Measurements from ENCODE around the gene BAZ2B.

The BAZ2B gene

GRCh38 chr2:159506202-159506601 lies 110.1 kb downstream of the BAZ2B start:
- peaks cover 56% of the 10 kb centered on the region for H3K79me2 ChIP-seq (ENCODE audit: low read length)
- no peaks in the 10 kb centered on the region for H3K27me3 ChIP-seq (replicated peaks; ENCODE audit: insufficient read depth, low read length)
- H3K9me3 ChIP-seq (replicated peaks; ENCODE audit: insufficient read depth, low read length) = no peaks in the 10 kb centered on the region
- no peaks in the 10 kb centered on the region for H3K9me2 ChIP-seq (replicated peaks; ENCODE audit: insufficient read depth, low read length)
- H4K20me1 ChIP-seq (ENCODE audit: insufficient read depth, low read length) = no peaks in the 10 kb centered on the region
- no peak overlapping the region for H3K9ac ChIP-seq (ENCODE audit: low read length)
- no peak for DNase-seq
- H3K36me3 ChIP-seq (replicated peaks; ENCODE audit: insufficient read depth, low read length) = no peaks in the 10 kb centered on the region
- H2AFZ ChIP-seq (ENCODE audit: low read length) = no peak overlapping the region
- H3K27ac ChIP-seq (ENCODE audit: low read length) = no peak overlapping the region
- TF ChIP-seq EZH2 (optimal IDR thresholded peaks at IDR 0.05; ENCODE audit: low read depth, low read length) (no peak), CTCF (IDR thresholded peaks at IDR 0.05; ENCODE audit: low read length) (no peak), EZH2phosphoT487 (IDR thresholded peaks at IDR 0.05; ENCODE audit: low read length) (no peak)
- peaks cover 6% of the 10 kb centered on the region; the same call in 1 of the 2 replicates for H3K4me1 ChIP-seq (ENCODE audit: low read length)
- no peak overlapping the region for H3K4me3 ChIP-seq (ENCODE audit: low read length)
- peak overlapping the region; percentile 5; the same call in 1 of the 2 replicates for H3K4me2 ChIP-seq (ENCODE audit: low read depth, low read length)
- peaks cover 9% of the 10 kb centered on the region for H3F3A ChIP-seq (ENCODE audit: insufficient read depth, low read length)

GRCh38 chr2:159505196-159505595 lies 111.2 kb downstream of the BAZ2B start:
- no peaks in the 10 kb centered on the region for H3K36me3 ChIP-seq (replicated peaks; ENCODE audit: insufficient read depth, low read length)
- H3K9me3 ChIP-seq (replicated peaks; ENCODE audit: insufficient read depth, low read length) = no peaks in the 10 kb centered on the region
- H3F3A ChIP-seq (ENCODE audit: insufficient read depth, low read length) = peaks cover 9% of the 10 kb centered on the region
- H3K9ac ChIP-seq (ENCODE audit: low read length) = no peak overlapping the region
- no peaks in the 10 kb centered on the region for H3K27me3 ChIP-seq (replicated peaks; ENCODE audit: insufficient read depth, low read length)
- DNase-seq = no peak
- no peak for TF ChIP-seq EZH2phosphoT487 (IDR thresholded peaks at IDR 0.05; ENCODE audit: low read length)
- no peak for TF ChIP-seq CTCF (IDR thresholded peaks at IDR 0.05; ENCODE audit: low read length)
- TF ChIP-seq EZH2 (optimal IDR thresholded peaks at IDR 0.05; ENCODE audit: low read depth, low read length) = no peak
- H3K27ac ChIP-seq (ENCODE audit: low read length) = no peak overlapping the region
- no peak overlapping the region for H3K4me3 ChIP-seq (ENCODE audit: low read length)
- no peak overlapping the region for H3K4me2 ChIP-seq (ENCODE audit: low read depth, low read length)
- H2AFZ ChIP-seq (ENCODE audit: low read length) = no peak overlapping the region
- peaks cover 6% of the 10 kb centered on the region; the same call in 1 of the 2 replicates for H3K4me1 ChIP-seq (ENCODE audit: low read length)
- H3K9me2 ChIP-seq (replicated peaks; ENCODE audit: insufficient read depth, low read length) = no peaks in the 10 kb centered on the region
- H3K79me2 ChIP-seq (ENCODE audit: low read length) = peaks cover 48% of the 10 kb centered on the region
- no peaks in the 10 kb centered on the region for H4K20me1 ChIP-seq (ENCODE audit: insufficient read depth, low read length)

- H3F3A ChIP-seq (ENCODE audit: insufficient read depth, low read length) = peaks cover 20% of the 10 kb centered on the region
- TF ChIP-seq EZH2phosphoT487 (IDR thresholded peaks at IDR 0.05; ENCODE audit: low read length) (no peak), EZH2 (optimal IDR thresholded peaks at IDR 0.05; ENCODE audit: low read depth, low read length) (no peak), CTCF (IDR thresholded peaks at IDR 0.05; ENCODE audit: low read length) (no peak)
- peaks cover 30% of the 10 kb centered on the region for H3K79me2 ChIP-seq (ENCODE audit: low read length)
- no peaks in the 10 kb centered on the region for H3K27me3 ChIP-seq (replicated peaks; ENCODE audit: insufficient read depth, low read length)
- H2AFZ ChIP-seq (ENCODE audit: low read length) = no peak overlapping the region
- H3K36me3 ChIP-seq (replicated peaks; ENCODE audit: insufficient read depth, low read length) = no peaks in the 10 kb centered on the region
- H3K9me3 ChIP-seq (replicated peaks; ENCODE audit: insufficient read depth, low read length) = no peaks in the 10 kb centered on the region
- no peak for DNase-seq
- no peak overlapping the region for H3K9ac ChIP-seq (ENCODE audit: low read length)
- H3K4me1 ChIP-seq (ENCODE audit: low read length) = peaks cover 17% of the 10 kb centered on the region
- H3K4me2 ChIP-seq (ENCODE audit: low read depth, low read length) = no peak overlapping the region
- no peak overlapping the region for H3K4me3 ChIP-seq (ENCODE audit: low read length)
- H4K20me1 ChIP-seq (ENCODE audit: insufficient read depth, low read length) = no peaks in the 10 kb centered on the region
- H3K9me2 ChIP-seq (replicated peaks; ENCODE audit: insufficient read depth, low read length) = no peaks in the 10 kb centered on the region
- H3K27ac ChIP-seq (ENCODE audit: low read length) = no peak overlapping the region
These were observed 114.6 kb downstream of the BAZ2B start for GRCh38 chr2:159501743-159502142.

All from MM.1S (cell line).